HG03565 (cell line): ENCODE measurements around the gene OR2Y1.
"Not testable (repeated sequence)": the region's sequence is repeated elsewhere in the genome, so short reads cannot be mapped to it uniquely, and the experiment has no call there.

Experiments used
- ATAC-seq: cut with Tn5 transposase; IDR thresholded peaks from one replicate; pipeline ENCODE4 v1.9.1; 2021; ENCODE audit warnings: mild to moderate bottlenecking, moderate library complexity; ENCODE audit not compliant: unreplicated experiment

The OR2Y1 gene

GRCh38 chr5:180739958-180740357 lies at the start of gene OR2Y1:
Gene OR2Y1, minus strand, starts transcription at chr5:180740058. Its CDS starts 0 bp downstream, at chr5:180740058.
- no peak for ATAC-seq

- ATAC-seq: not testable (repeated sequence)
Measured at GRCh38 chr5:180788651-180789410, 49.0 kb upstream of the OR2Y1 start.

- no peak for ATAC-seq
Measured at GRCh38 chr5:180787711-180788431, 48.0 kb upstream of the OR2Y1 start.

GRCh38 chr5:180786531-180787398 lies 46.9 kb upstream of the OR2Y1 start:
- ATAC-seq: no peak

- no peak for ATAC-seq
Measured at GRCh38 chr5:180785794-180786221, 46.0 kb upstream of the OR2Y1 start.

- no peak for ATAC-seq
Measured at GRCh38 chr5:180785121-180785781, 45.4 kb upstream of the OR2Y1 start.

GRCh38 chr5:180784497-180785097 lies 44.7 kb upstream of the OR2Y1 start:
- ATAC-seq: peak; percentile 56

GRCh38 chr5:180783340-180784052 lies 43.6 kb upstream of the OR2Y1 start:
- no peak for ATAC-seq

GRCh38 chr5:180782748-180783147 lies 42.9 kb upstream of the OR2Y1 start:
- no peak for ATAC-seq

- not testable (repeated sequence) for ATAC-seq
Measured at GRCh38 chr5:180781900-180782326, 42.1 kb upstream of the OR2Y1 start.

- no peak for ATAC-seq
Measured at GRCh38 chr5:180779985-180780610, 40.2 kb upstream of the OR2Y1 start.

- ATAC-seq: no peak
Measured at GRCh38 chr5:180777475-180777874, 37.6 kb upstream of the OR2Y1 start.

- no peak for ATAC-seq
Measured at GRCh38 chr5:180776376-180776775, 36.5 kb upstream of the OR2Y1 start.

- ATAC-seq: no peak
Measured at GRCh38 chr5:180775624-180776023, 35.8 kb upstream of the OR2Y1 start.

GRCh38 chr5:180771839-180772238 lies 32.0 kb upstream of the OR2Y1 start:
- no peak for ATAC-seq

- ATAC-seq: no peak
Measured at GRCh38 chr5:180769821-180770220, 30.0 kb upstream of the OR2Y1 start.

GRCh38 chr5:180755601-180756000 lies 15.7 kb upstream of the OR2Y1 start:
- no peak for ATAC-seq

- no peak for ATAC-seq
Measured at GRCh38 chr5:180744253-180744652, 4.4 kb upstream of the OR2Y1 start.

GRCh38 chr5:180742727-180743126 lies 2.9 kb upstream of the OR2Y1 start:
- ATAC-seq: no peak
